ENCODE measurements around the gene FAM8A1.

- TF ChIP-seq EZH2 (conservative IDR thresholded peaks at IDR 0.05; ENCODE audit: low read depth, low read length) (no peak), ZNF777 (CRISPR knock-in tag; IDR thresholded peaks at IDR 0.05) (no peak), ZBTB8A (CRISPR knock-in tag; IDR thresholded peaks at IDR 0.05; ENCODE audit: borderline replicate concordance, low read depth) (no peak), CTCF (CRISPR knock-in tag; IDR thresholded peaks at IDR 0.05) (peak; percentile 84), POLR2A (IDR thresholded peaks at IDR 0.05; ENCODE audit: insufficient read depth in 1 of 2, low read depth in 2 of 2, low read length in 2 of 2) (no peak), NFYB (CRISPR knock-in tag; IDR thresholded peaks at IDR 0.05) (no peak), KDM5A (IDR thresholded peaks at IDR 0.05; ENCODE audit: borderline replicate concordance, low read length) (peak; percentile 68; the same call in 1 of the 2 replicates), CREB1 (IDR thresholded peaks at IDR 0.05) (no peak), CREB1 (CRISPR knock-in tag; IDR thresholded peaks at IDR 0.05) (0 out of 2 replicates have a peak, but pooled peaks have one; percentile 35), HIVEP1 (CRISPR knock-in tag; IDR thresholded peaks at IDR 0.05) (no peak), EP300 (IDR thresholded peaks at IDR 0.05; ENCODE audit: low read depth in 2 of 2, low read length in 2 of 2) (0 out of 4 replicates have a peak, but pooled peaks of 1 of the 2 experiments have one; percentile 19), EP300 (CRISPR knock-in tag; IDR thresholded peaks at IDR 0.05; ENCODE audit: borderline replicate concordance) (no peak)
These were observed 15.8 kb upstream of the FAM8A1 start for GRCh38 chr6:17584241-17584803.
